H1 (cell line): ENCODE data around the gene DCAF7. TPM values are rescaled to one million over a fixed set of nuclear protein-coding genes. Genes with fewer than 3 reads are reported as not detected.

ENCODE experiments used
- CHD7 ChIP-seq: fragments of 300-600 bp; sonication (generic); IDR thresholded peaks from 2 replicates; pipeline ENCODE4 v1.7.1; 2012; ENCODE audit warnings: low read length, moderate library complexity, mild to moderate bottlenecking, inconsistent platforms; ENCODE audit not compliant: insufficient replicate concordance
- JUN ChIP-seq: IDR thresholded peaks from 2 replicates; pipeline ENCODE4 v1.6.1; 2011; ENCODE audit warnings: low read depth, mild to moderate bottlenecking, improper control_type of control experiment, low read length
- RAD21 ChIP-seq, 2 experiments: IDR thresholded peaks in 1 of 2; conservative IDR thresholded peaks in 1 of 2; 2 replicates each; pipeline ENCODE4 v1.6.1; 2011; ENCODE audit warnings: low read depth in 2 of 2, low read length in 2 of 2, improper control_type of control experiment in 1 of 2, inconsistent platforms in 1 of 2, mild to moderate bottlenecking in 1 of 2, moderate library complexity in 1 of 2
- polyA plus RNA-seq, 7 experiments: library from polyadenylated mRNA; depleted of rRNA in 3 of 7; stranded (reverse) in 5 of 7; unstranded in 2 of 7; fragments of >200 nt in 5 of 7; fragments of 200-250 nt in 2 of 7; gene quantifications; 1 replicate in 5 of 7; 2 replicates in 1 of 7; 4 replicates in 1 of 7; pipeline versions ENCODE4 v1.2.1 to v1.2.3, GENCODE V29; 2011 to 2013; ENCODE audit warnings: missing spikeins in 2 of 7, mixed read lengths in 2 of 7
- total RNA-seq: library from RNA; stranded (reverse); fragmentation: NEBNext Ultra II Directional; extraction: Animal tissue kit (Norgen Biotek cat#: 25700); gene quantifications from 2 replicates; pipeline ENCODE4 v1.2.1, GENCODE V29; 2021

DCAF7 gene
- total and polyA plus RNA-seq, 2 of the 8 experiments (the other 6 are each of a cell fraction or from before 2014, with no cell fraction given), result 74.9 to 94.1 TPM

GRCh38 chr17:63534816-63535455 is 15.3 kb upstream of the DCAF7 start (continued):
- TF ChIP-seq CHD7 (no peak), RAD21 (IDR thresholded peaks at IDR 0.05 in 1 of 2, conservative IDR thresholded peaks at IDR 0.05 in 1 of 2; ENCODE audit: low read depth in 2 of 2, low read length in 2 of 2) (no peak), JUN (no peak)
